ENCODE measurements around the gene RAVER2.

RAVER2 gene

DNA sequence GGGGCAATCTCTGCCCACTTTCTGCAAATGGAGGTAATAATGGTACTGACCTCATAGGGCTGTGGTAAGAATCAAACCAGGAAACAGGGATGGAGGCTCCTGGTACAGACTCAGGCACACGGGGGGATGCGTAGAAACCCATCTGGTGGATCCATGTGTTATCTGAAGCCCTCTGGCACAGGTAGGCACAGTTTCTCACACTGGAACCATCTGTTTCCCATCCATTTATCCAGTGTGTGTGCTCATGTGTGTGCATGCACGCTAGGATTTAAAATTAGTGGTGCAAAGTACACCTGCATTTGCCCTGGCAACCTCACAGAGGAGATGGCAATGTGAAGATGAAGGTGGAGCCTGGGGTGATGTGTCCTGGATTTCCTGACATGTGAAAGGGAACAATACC lies 103.3 kb downstream of the RAVER2 start:
- TF ChIP-seq, protein P1, sequence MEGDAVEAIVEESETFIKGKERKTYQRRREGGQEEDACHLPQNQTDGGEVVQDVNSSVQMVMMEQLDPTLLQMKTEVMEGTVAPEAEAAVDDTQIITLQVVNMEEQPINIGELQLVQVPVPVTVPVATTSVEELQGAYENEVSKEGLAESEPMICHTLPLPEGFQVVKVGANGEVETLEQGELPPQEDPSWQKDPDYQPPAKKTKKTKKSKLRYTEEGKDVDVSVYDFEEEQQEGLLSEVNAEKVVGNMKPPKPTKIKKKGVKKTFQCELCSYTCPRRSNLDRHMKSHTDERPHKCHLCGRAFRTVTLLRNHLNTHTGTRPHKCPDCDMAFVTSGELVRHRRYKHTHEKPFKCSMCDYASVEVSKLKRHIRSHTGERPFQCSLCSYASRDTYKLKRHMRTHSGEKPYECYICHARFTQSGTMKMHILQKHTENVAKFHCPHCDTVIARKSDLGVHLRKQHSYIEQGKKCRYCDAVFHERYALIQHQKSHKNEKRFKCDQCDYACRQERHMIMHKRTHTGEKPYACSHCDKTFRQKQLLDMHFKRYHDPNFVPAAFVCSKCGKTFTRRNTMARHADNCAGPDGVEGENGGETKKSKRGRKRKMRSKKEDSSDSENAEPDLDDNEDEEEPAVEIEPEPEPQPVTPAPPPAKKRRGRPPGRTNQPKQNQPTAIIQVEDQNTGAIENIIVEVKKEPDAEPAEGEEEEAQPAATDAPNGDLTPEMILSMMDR (IDR thresholded peaks at IDR 0.05; ENCODE audit: low read depth, low read length): no peak
- TF ChIP-seq EZH2phosphoT487 (IDR thresholded peaks at IDR 0.05; ENCODE audit: low read depth): no peak
- Histone ChIP-seq H3K36me3 (replicated peaks; ENCODE audit: low read depth, low read length) (peaks cover 6% of the 10 kb centered on the region), H4K20me1 (ENCODE audit: insufficient read depth, low read length) (no peaks in the 10 kb centered on the region), H3K79me2 (ENCODE audit: low read length) (no peaks in the 10 kb centered on the region), H3K4me1 (ENCODE audit: low read length) (no peaks in the 10 kb centered on the region), H3K27ac (ENCODE audit: low read length) (no peak overlapping the region), H3K4me3 (ENCODE audit: low read length) (no peak overlapping the region), H3K27me3 (ENCODE audit: low read depth, low read length) (no peaks in the 10 kb centered on the region), H3K4me2 (ENCODE audit: low read length) (no peak overlapping the region), H3K9me3 (ENCODE audit: insufficient read depth, low read length) (no peaks in the 10 kb centered on the region), H3K9ac (ENCODE audit: low read length) (no peak overlapping the region), H2AFZ (ENCODE audit: low read depth, low read length) (no peak overlapping the region)

DNA sequence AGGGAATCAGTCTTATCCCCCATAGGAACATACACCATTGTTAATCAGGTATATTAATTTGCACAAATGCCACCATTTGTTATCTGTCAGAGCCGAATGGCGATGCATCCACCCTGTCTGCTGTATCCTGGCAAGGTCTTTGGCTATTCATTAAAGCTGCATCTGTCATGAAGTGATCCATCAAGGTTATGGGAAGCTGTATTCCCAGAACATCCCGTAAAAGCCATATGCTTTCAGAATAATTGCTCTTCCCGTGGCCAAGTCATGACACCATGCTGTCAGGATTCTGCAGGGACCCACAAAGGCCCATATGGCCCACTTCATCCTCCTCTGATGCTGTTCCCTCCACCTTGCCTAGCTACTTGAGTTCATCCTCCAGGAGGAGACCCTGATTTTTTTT lies 103.9 kb downstream of the RAVER2 start:
- H3K27ac ChIP-seq (ENCODE audit: low read length): no peak overlapping the region
- H4K20me1 ChIP-seq (ENCODE audit: insufficient read depth, low read length): no peaks in the 10 kb centered on the region
- no peak overlapping the region for H3K9ac ChIP-seq (ENCODE audit: low read length)
- no peaks in the 10 kb centered on the region for H3K79me2 ChIP-seq (ENCODE audit: low read length)
- TF ChIP-seq EZH2phosphoT487 (IDR thresholded peaks at IDR 0.05; ENCODE audit: low read depth): no peak
- TF ChIP-seq, protein P1 (IDR thresholded peaks at IDR 0.05; ENCODE audit: low read depth, low read length): no peak
- no peaks in the 10 kb centered on the region for H3K4me1 ChIP-seq (ENCODE audit: low read length)
- H3K36me3 ChIP-seq (replicated peaks; ENCODE audit: low read depth, low read length): peaks cover 11% of the 10 kb centered on the region
- H3K4me2 ChIP-seq (ENCODE audit: low read length): no peak overlapping the region
- no peaks in the 10 kb centered on the region for H3K27me3 ChIP-seq (ENCODE audit: low read depth, low read length)
- no peak overlapping the region for H3K4me3 ChIP-seq (ENCODE audit: low read length)
- H3K9me3 ChIP-seq (ENCODE audit: insufficient read depth, low read length): no peaks in the 10 kb centered on the region
- H2AFZ ChIP-seq (ENCODE audit: low read depth, low read length): no peak overlapping the region

DNA sequence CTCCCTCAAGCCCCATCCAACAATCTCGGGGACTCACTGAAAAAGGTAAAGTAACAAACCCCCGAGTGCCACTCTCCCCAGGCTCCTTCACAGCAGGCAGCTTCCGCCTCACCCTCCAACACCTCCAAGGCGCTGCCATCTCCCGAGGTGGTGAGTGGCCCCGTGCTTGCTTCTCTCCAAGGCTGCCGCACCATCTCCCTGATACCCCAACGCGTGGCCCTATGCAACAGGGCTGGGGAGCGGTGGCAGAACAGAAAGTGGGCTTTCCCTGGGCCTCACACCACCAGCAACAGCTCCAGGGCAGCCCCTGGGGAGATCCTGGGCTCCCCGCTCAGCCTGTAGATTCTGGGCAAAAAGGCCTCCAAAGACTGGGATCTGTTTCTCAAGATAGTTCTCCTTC lies 105.1 kb downstream of the RAVER2 start:
- TF ChIP-seq, protein P1 (IDR thresholded peaks at IDR 0.05; ENCODE audit: low read depth, low read length): no peak
- no peak for TF ChIP-seq EZH2phosphoT487 (IDR thresholded peaks at IDR 0.05; ENCODE audit: low read depth)
- H3K4me2 ChIP-seq (ENCODE audit: low read length): no peak overlapping the region
- no peak overlapping the region for H2AFZ ChIP-seq (ENCODE audit: low read depth, low read length)
- no peaks in the 10 kb centered on the region for H3K27me3 ChIP-seq (ENCODE audit: low read depth, low read length)
- H3K36me3 ChIP-seq (replicated peaks; ENCODE audit: low read depth, low read length): peaks cover 14% of the 10 kb centered on the region
- H3K79me2 ChIP-seq (ENCODE audit: low read length): no peaks in the 10 kb centered on the region
- H3K4me3 ChIP-seq (ENCODE audit: low read length): no peak overlapping the region
- H3K9ac ChIP-seq (ENCODE audit: low read length): no peak overlapping the region
- no peaks in the 10 kb centered on the region for H3K4me1 ChIP-seq (ENCODE audit: low read length)
- H3K9me3 ChIP-seq (ENCODE audit: insufficient read depth, low read length): no peaks in the 10 kb centered on the region
- no peaks in the 10 kb centered on the region for H4K20me1 ChIP-seq (ENCODE audit: insufficient read depth, low read length)
- no peak overlapping the region for H3K27ac ChIP-seq (ENCODE audit: low read length)

DNA sequence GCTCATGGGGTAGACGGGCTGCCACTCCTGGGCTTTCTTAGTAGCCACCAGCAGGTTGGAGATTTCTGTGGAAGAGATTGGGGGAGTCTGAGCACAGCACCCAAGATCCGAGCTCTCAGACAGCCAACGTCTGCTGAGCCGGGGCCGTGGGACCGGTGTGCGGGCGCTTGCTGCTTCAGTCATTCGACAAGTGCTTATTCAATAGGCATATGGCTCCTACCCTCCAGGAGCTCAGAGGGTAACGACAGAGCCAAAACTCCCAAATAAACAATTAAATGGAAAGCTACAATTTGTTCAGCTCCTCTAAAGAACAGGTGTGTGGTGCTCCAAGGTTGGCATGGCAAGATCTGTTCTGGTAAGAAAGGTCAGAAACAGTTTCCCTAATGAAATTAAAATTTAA lies 106.0 kb downstream of the RAVER2 start:
- TF ChIP-seq, protein P1 (IDR thresholded peaks at IDR 0.05; ENCODE audit: low read depth, low read length): no peak
- no peak for TF ChIP-seq EZH2phosphoT487 (IDR thresholded peaks at IDR 0.05; ENCODE audit: low read depth)

More for the DNA sequence above, 106.0 kb downstream of the RAVER2 start:
- no peaks in the 10 kb centered on the region for H3K9me3 ChIP-seq (ENCODE audit: insufficient read depth, low read length)
- H3K79me2 ChIP-seq (ENCODE audit: low read length): no peaks in the 10 kb centered on the region
- H3K27ac ChIP-seq (ENCODE audit: low read length): no peak overlapping the region
- H3K4me3 ChIP-seq (ENCODE audit: low read length): no peak overlapping the region
- H3K4me1 ChIP-seq (ENCODE audit: low read length): no peaks in the 10 kb centered on the region
- H3K27me3 ChIP-seq (ENCODE audit: low read depth, low read length): no peaks in the 10 kb centered on the region
- H3K9ac ChIP-seq (ENCODE audit: low read length): no peak overlapping the region
- no peaks in the 10 kb centered on the region for H4K20me1 ChIP-seq (ENCODE audit: insufficient read depth, low read length)
- H2AFZ ChIP-seq (ENCODE audit: low read depth, low read length): no peak overlapping the region
- H3K4me2 ChIP-seq (ENCODE audit: low read length): no peak overlapping the region
- peaks cover 17% of the 10 kb centered on the region for H3K36me3 ChIP-seq (replicated peaks; ENCODE audit: low read depth, low read length)
